ENCODE data around the gene TM9SF3. TPM values are rescaled to one million over a fixed set of nuclear protein-coding genes. Genes with fewer than 3 reads are reported as not detected.

The TM9SF3 gene
- total RNA-seq, 1 donor from 2014 or later, result 77.1 TPM

GRCh38 chr10:96588616-96589419 lies 2.0 kb upstream of the TM9SF3 start:
- DNase-seq (ENCODE audit: low read depth), result no peak
- TF ChIP-seq, protein P1, sequence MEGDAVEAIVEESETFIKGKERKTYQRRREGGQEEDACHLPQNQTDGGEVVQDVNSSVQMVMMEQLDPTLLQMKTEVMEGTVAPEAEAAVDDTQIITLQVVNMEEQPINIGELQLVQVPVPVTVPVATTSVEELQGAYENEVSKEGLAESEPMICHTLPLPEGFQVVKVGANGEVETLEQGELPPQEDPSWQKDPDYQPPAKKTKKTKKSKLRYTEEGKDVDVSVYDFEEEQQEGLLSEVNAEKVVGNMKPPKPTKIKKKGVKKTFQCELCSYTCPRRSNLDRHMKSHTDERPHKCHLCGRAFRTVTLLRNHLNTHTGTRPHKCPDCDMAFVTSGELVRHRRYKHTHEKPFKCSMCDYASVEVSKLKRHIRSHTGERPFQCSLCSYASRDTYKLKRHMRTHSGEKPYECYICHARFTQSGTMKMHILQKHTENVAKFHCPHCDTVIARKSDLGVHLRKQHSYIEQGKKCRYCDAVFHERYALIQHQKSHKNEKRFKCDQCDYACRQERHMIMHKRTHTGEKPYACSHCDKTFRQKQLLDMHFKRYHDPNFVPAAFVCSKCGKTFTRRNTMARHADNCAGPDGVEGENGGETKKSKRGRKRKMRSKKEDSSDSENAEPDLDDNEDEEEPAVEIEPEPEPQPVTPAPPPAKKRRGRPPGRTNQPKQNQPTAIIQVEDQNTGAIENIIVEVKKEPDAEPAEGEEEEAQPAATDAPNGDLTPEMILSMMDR (conservative IDR thresholded peaks at IDR 0.05; ENCODE audit: low read depth, low read length), result no peak
- no peak overlapping the region for H3K4me3 ChIP-seq (ENCODE audit: low read depth, low read length)

DNA sequence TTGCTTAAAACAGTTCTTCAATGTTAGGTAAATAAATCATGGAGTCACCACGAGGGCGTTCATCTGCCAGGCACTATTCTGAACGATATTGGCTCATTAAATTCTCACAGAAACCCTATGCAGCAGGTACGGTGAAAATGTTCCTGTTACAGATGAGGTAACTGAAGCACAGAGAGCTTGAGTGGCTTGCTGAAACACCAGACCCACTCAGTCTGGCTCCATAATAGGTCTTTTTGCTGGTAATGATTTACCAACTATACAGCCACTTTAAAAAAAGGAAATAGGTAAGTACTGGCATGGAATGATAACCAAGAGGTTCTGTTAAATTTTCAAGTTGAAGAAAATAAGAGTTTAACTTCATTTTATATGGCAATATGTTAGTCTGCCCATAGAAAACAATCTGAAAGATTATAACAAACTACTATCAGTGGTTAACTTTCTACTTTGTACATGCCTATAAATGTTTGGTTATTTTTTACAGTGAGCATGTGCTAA lies 1.3 kb upstream of the TM9SF3 start:
- peak overlapping the region; percentile 87 for H3K4me3 ChIP-seq (ENCODE audit: low read depth, low read length)
- TF ChIP-seq, protein P1 (conservative IDR thresholded peaks at IDR 0.05; ENCODE audit: low read depth, low read length), result no peak
- no peak for DNase-seq (ENCODE audit: low read depth)

DNA sequence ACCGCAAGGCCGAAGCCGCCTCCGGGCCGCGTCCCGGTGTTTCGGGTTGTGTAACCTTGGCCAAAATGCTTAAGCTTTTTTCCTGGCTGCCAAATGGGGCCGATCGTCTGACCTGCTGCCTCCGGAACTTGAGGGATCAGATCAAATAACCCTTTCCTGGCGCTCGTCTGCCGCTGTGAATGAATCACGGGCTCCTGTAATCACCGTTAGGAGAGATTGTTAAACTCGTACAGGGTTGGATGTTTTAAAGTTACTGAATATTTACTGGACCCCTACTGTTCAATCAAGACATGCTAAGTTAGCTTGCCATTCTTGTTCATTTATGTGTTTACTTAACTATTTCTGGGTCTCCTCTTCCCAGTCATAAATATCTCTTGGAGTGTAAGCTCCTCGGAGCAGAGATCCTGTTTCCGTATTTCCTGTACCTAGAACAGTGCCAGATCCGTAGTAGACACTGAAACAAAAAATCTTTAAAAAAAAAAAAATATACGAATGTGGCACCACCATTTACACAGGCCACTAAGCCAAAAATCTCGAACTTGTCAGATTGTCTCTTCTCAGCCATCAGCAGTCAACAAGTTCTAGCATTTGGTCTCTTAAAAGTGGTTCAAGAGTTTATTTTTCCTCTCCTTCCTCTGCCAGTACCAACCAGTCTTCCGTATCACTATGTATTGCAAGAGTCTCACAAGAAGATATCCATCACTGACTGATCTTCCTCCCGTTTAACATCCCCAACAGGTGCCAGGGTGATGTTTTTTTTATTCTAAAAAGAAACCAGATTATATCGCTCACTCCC lies 650 bp upstream of the TM9SF3 start:
- TF ChIP-seq, protein P1 (conservative IDR thresholded peaks at IDR 0.05; ENCODE audit: low read depth, low read length), result no peak
- peak overlapping the region; percentile 87 for H3K4me3 ChIP-seq (ENCODE audit: low read depth, low read length)
- peak; percentile 52 for DNase-seq (ENCODE audit: low read depth)

GRCh38 chr10:96585736-96586418 lies 935 bp downstream of the TM9SF3 start:
- no peak for DNase-seq (ENCODE audit: low read depth)
- H3K4me3 ChIP-seq (ENCODE audit: low read depth, low read length), result peak overlapping the region; percentile 87
- TF ChIP-seq, protein P1 (conservative IDR thresholded peaks at IDR 0.05; ENCODE audit: low read depth, low read length), result no peak

DNA sequence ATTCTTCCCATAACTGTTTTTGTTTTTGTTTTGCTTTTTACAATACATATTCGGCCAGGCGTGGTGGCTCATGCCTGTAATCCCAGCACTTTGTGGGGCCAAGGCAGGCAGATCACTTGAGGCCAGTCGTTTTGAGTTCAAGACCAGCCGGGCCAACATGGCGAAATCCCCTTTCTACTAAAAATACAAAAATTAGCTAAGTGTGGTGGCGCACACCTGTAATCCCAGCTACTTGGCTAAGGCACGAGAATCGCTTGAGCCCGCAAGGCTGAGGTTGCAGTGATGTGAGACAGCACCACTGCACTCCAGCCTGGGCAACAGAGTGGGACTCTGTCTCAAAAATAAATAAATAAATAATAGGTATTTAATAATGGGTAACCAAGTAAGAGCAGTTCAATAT lies 2.3 kb downstream of the TM9SF3 start:
- TF ChIP-seq, protein P1 (conservative IDR thresholded peaks at IDR 0.05; ENCODE audit: low read depth, low read length), result no peak
- H3K4me3 ChIP-seq (ENCODE audit: low read depth, low read length), result peak overlapping the region; percentile 3
- no peak for DNase-seq (ENCODE audit: low read depth)

DNA sequence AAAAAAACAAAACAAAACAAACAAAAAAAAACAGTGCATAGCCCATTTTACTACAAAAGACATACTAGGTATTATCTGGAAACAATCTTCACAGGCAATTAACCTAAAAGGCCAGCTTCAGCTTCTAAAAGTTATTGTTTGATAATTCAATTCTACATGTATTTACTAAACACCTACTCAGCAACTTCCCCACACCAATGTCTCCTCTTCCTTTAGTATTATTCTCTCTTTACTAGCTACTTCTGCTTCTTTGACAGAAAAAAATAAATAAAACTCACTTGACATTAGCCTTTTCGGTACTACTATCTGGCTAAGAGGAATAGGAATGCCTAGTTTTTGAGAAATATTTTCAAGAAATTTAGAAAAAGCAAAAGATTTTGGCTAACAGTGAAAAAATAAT lies 2.8 kb downstream of the TM9SF3 start:
- no peak overlapping the region for H3K4me3 ChIP-seq (ENCODE audit: low read depth, low read length)
- TF ChIP-seq, protein P1 (conservative IDR thresholded peaks at IDR 0.05; ENCODE audit: low read depth, low read length), result no peak
- DNase-seq (ENCODE audit: low read depth), result no peak

All from epithelial cell of proximal tubule (primary cell).